ENCODE measurements around the gene C16orf95. TPM values are rescaled to one million over a fixed set of nuclear protein-coding genes. Genes with fewer than 3 reads are reported as not detected.

The C16orf95 gene
- total RNA-seq, 2 donors from 2014 or later: 6.4 to 7.8 TPM

GRCh38 chr16:87288753-87289362 lies 28.3 kb downstream of the C16orf95 start:
- peaks cover 18% of the 10 kb centered on the region for H3K9me3 Mint-ChIP-seq

DNA sequence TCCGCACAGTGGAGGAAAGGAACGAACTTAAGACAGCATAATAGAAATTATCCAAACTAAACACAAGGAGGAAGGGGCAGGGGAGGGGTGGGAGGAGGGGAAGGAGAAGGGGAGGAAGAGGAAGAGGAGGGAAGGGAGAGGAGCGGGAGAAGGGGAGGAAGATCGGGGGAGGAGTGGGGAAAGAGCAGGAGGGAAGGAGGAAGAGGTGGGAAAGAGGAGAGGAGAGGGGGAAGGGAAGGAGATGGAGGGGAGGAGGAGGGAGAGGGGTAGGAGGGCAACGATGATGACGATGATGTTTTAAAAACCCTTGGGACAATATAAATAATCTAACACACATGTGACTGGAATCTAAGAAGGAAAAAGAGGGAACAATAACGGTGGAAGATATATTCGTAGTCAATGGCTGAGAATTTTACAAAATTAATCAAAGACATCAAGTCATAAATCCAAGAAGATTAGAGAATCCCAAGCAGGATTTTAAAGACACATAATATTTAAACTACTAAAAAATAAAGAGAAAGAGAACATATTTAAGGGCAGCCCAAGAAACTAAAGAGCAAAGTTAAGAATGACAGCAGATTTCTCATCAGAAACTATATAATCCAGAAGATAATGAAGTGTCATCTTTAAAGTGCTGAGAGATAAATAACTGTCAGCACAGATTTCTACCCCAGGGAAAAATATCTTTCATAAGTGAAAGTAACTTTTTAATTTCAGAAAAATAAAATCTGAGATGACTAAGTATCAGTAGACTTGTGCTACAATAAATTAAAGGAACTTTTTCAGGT lies 30.2 kb downstream of the C16orf95 start:
- TF ChIP-seq CTCF (conservative IDR thresholded peaks at IDR 0.05): no peak
- Histone ChIP-seq H3K9ac (ENCODE audit: extremely low read depth, low read length, poor library complexity, severe bottlenecking) (no peak overlapping the region), H3K27me3 (ENCODE audit: control insufficient read depth, insufficient read depth, low read length, poor library complexity, severe bottlenecking) (no peaks in the 10 kb centered on the region), H3K4me1 (ENCODE audit: control insufficient read depth, insufficient read depth, low read length) (no peaks in the 10 kb centered on the region), H3K9me3 (ENCODE audit: control insufficient read depth, low read length) (peaks cover 7% of the 10 kb centered on the region), H3K36me3 (ENCODE audit: control insufficient read depth, insufficient read depth, low read length) (no peaks in the 10 kb centered on the region), H3K27ac (ENCODE audit: low read depth, low read length) (no peak overlapping the region), H3K4me3 (ENCODE audit: low read length) (no peak overlapping the region)
- peaks cover 1% of the 10 kb centered on the region for H3K27me3 Mint-ChIP-seq (ENCODE audit: insufficient read depth)
- no peak overlapping the region for H3K27ac Mint-ChIP-seq
- H3K4me3 Mint-ChIP-seq: no peak overlapping the region
- H3K36me3 Mint-ChIP-seq (ENCODE audit: low read depth): peaks cover 11% of the 10 kb centered on the region
- peaks cover 9% of the 10 kb centered on the region for H3K9me3 Mint-ChIP-seq
- DNase-seq: no peak
- WGBS, 2 experiments (ENCODE audit: insufficient coverage in 1 of 2, insufficient read length in 1 of 2): 76 to 89% methylated on average over 2 to 4 of the region's 8 CpGs
- no peaks in the 10 kb centered on the region for H3K4me1 Mint-ChIP-seq

More at GRCh38 chr16:87288753-87289362, 28.3 kb downstream of the C16orf95 start:
- H3K9ac ChIP-seq (ENCODE audit: extremely low read depth, low read length, poor library complexity, severe bottlenecking): no peak overlapping the region
- WGBS, 2 experiments (ENCODE audit: insufficient coverage in 1 of 2, insufficient read length in 1 of 2): 93 to 95% methylated on average over 4 to 7 of the region's 7 CpGs
- H3K4me3 ChIP-seq (ENCODE audit: low read length): no peak overlapping the region
- no peak for DNase-seq
- TF ChIP-seq CTCF (conservative IDR thresholded peaks at IDR 0.05): no peak
- no peak overlapping the region for H3K27ac ChIP-seq (ENCODE audit: low read depth, low read length)
- H3K27me3 ChIP-seq (ENCODE audit: control insufficient read depth, insufficient read depth, low read length, poor library complexity, severe bottlenecking): no peaks in the 10 kb centered on the region
- peaks cover 17% of the 10 kb centered on the region for H3K36me3 Mint-ChIP-seq (ENCODE audit: low read depth)
- no peaks in the 10 kb centered on the region for H3K27me3 Mint-ChIP-seq (ENCODE audit: insufficient read depth)
- peaks cover 13% of the 10 kb centered on the region for H3K9me3 ChIP-seq (ENCODE audit: control insufficient read depth, low read length)
- no peak overlapping the region for H3K27ac Mint-ChIP-seq
- no peak overlapping the region for H3K4me3 Mint-ChIP-seq
- no peaks in the 10 kb centered on the region for H3K36me3 ChIP-seq (ENCODE audit: control insufficient read depth, insufficient read depth, low read length)
- no peaks in the 10 kb centered on the region for H3K4me1 ChIP-seq (ENCODE audit: control insufficient read depth, insufficient read depth, low read length)
- no peaks in the 10 kb centered on the region for H3K4me1 Mint-ChIP-seq

DNA sequence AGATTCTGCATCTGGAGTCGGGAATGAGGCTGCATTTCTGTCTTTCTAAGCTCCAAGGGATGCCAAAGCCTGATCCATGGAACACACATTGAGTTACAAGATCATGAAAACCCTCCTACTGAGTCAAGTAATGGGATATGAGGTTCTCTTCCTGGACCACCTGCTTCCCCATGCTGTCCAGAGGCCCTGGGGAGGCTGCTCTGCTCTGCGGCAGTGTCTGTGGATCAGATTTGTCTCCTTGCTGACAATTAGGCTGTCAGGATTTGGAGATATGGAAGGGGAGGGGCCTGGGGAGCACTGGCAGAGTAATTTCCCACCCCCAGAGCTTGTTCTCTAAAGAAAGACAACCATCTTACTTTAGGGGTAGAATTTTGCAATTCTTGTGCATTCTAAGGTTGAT lies 33.0 kb downstream of the C16orf95 start:
- no peak overlapping the region for H3K9ac ChIP-seq (ENCODE audit: extremely low read depth, low read length, poor library complexity, severe bottlenecking)
- peaks cover 5% of the 10 kb centered on the region for H3K9me3 Mint-ChIP-seq
- 85 to 90% methylated on average over 1 to 2 of the region's 2 CpGs for WGBS, 2 experiments (ENCODE audit: insufficient coverage in 1 of 2, insufficient read length in 1 of 2)
- no peaks in the 10 kb centered on the region for H3K27me3 ChIP-seq (ENCODE audit: control insufficient read depth, insufficient read depth, low read length, poor library complexity, severe bottlenecking)
- H3K27ac ChIP-seq (ENCODE audit: low read depth, low read length): peak overlapping the region; percentile 56
- no peaks in the 10 kb centered on the region for H3K36me3 ChIP-seq (ENCODE audit: control insufficient read depth, insufficient read depth, low read length)
- H3K4me3 ChIP-seq (ENCODE audit: low read length): no peak overlapping the region
- no peak overlapping the region for H3K4me3 Mint-ChIP-seq
- peaks cover 10% of the 10 kb centered on the region for H3K27me3 Mint-ChIP-seq (ENCODE audit: insufficient read depth)
- no peak overlapping the region for H3K27ac Mint-ChIP-seq
- no peaks in the 10 kb centered on the region for H3K4me1 ChIP-seq (ENCODE audit: control insufficient read depth, insufficient read depth, low read length)
- H3K4me1 Mint-ChIP-seq: no peaks in the 10 kb centered on the region
- TF ChIP-seq CTCF (conservative IDR thresholded peaks at IDR 0.05): no peak
- H3K36me3 Mint-ChIP-seq (ENCODE audit: low read depth): peaks cover 2% of the 10 kb centered on the region
- no peak for DNase-seq
- no peaks in the 10 kb centered on the region for H3K9me3 ChIP-seq (ENCODE audit: control insufficient read depth, low read length)

Data from endodermal cell (in vitro differentiated cells).